ENCODE data around the gene ARMC8. TPM values are rescaled to one million over a fixed set of nuclear protein-coding genes. Genes with fewer than 3 reads are reported as not detected.

Gene ARMC8
- polyA plus RNA-seq, 2 of the 4 experiments (the other 2 are of a cell fraction), result 25.6 to 45.7 TPM

DNA sequence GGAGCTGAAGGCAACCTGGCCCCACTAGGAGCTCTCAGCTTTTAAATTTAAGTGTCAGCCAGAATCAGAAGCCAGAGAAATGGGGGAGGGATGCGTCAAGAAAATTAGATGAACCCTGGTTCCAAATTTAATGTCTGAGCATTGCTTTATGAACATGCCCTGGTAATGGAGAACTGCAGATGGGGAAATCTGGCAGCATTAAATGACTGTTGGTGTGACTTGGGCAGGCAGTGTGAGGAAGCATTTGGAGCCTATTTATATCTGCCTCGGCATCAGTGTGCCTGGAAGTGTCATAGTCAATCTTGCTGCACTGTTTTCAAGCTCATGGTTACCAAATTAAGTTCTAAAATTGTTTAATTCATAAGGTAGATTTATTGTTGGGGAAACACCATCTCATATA is 113.5 kb downstream of the ARMC8 start:
- POLR2A ChIA-PET, result no interaction called here
- WGBS (ENCODE audit: missing lambda C conversion rate), result 89% methylated on average over 2 of the region's 2 CpGs
- FAIRE-seq, result no peak
- TF ChIP-seq MAFK (IDR thresholded peaks at IDR 0.05; ENCODE audit: partially characterized antibody), result no peak
- TF ChIP-seq ZNF302 (CRISPR knock-in tag; IDR thresholded peaks at IDR 0.05), result no peak
- no peak for TF ChIP-seq TP53 (CRISPR knock-in tag; IDR thresholded peaks at IDR 0.05)
- no peak for TF ChIP-seq BHLHE40 (IDR thresholded peaks at IDR 0.05; ENCODE audit: low read depth, low read length)
- no peak for TF ChIP-seq NPAS2 (CRISPR knock-in tag; IDR thresholded peaks at IDR 0.05; ENCODE audit: borderline replicate concordance)
- TF ChIP-seq, protein P1, sequence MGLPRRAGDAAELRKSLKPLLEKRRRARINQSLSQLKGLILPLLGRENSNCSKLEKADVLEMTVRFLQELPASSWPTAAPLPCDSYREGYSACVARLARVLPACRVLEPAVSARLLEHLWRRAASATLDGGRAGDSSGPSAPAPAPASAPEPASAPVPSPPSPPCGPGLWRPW (IDR thresholded peaks at IDR 0.05), result no peak
- Histone ChIP-seq H3K27ac (no peak overlapping the region), H3K4me1 (no peaks in the 10 kb centered on the region), H3K9me3 (no peaks in the 10 kb centered on the region), H3K4me2 (no peak overlapping the region), H3K4me3 (no peak overlapping the region)
- CTCF ChIA-PET, result no interaction called here
- DNase-seq (ENCODE audit: low read depth in 1 of 2, low spot score in 1 of 2), result no peak
- no peak for ATAC-seq

DNA sequence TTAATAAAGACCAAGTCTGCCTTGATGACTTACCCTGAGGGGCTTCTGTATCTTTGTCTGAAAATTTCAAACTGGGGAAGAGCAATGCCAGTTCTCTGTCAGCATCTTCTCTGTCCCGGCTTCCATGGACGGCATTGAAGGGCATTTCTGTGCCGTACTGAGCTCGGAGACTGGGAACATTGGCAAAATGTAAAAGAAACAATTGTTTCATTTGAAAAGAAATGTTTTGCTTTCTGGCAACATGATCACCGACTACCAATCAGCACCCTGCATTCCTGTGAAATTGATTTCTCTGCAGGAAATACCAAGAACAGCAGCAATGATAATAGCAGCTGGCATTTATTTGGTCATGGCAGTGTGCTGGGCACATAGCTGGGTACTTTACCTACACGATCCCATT is 116.4 kb downstream of the ARMC8 start:
- Histone ChIP-seq H3K27ac (no peak overlapping the region), H3K4me3 (no peak overlapping the region), H3K4me2 (no peak overlapping the region), H3K9me3 (no peaks in the 10 kb centered on the region; the same call in 2 of the 3 replicates), H3K4me1 (no peaks in the 10 kb centered on the region)
- POLR2A ChIA-PET, result no interaction called here
- 90% methylated on average over 6 of the region's 6 CpGs for WGBS (ENCODE audit: missing lambda C conversion rate)
- no peak for ATAC-seq
- no peak for DNase-seq (ENCODE audit: low read depth in 1 of 2, low spot score in 1 of 2)
- TF ChIP-seq HOXB5 (CRISPR knock-in tag; IDR thresholded peaks at IDR 0.05) (no peak), CHD2 (IDR thresholded peaks at IDR 0.05; ENCODE audit: low read length, partially characterized antibody) (no peak), POLR2AphosphoS2 (conservative IDR thresholded peaks at IDR 0.05; ENCODE audit: low read length) (no peak), RARB (CRISPR knock-in tag; IDR thresholded peaks at IDR 0.05) (no peak), SREBF2 (IDR thresholded peaks at IDR 0.05) (no peak), MAFK (IDR thresholded peaks at IDR 0.05; ENCODE audit: partially characterized antibody) (no peak), EHMT2 (IDR thresholded peaks at IDR 0.05; ENCODE audit: low read depth) (no peak), HOXB13 (CRISPR knock-in tag; IDR thresholded peaks at IDR 0.05; ENCODE audit: low read depth) (no peak), KDM5A (IDR thresholded peaks at IDR 0.05) (no peak), HDAC2 (IDR thresholded peaks at IDR 0.05) (no peak), FOSB (CRISPR knock-in tag; IDR thresholded peaks at IDR 0.05) (no peak), RAD21 (conservative IDR thresholded peaks at IDR 0.05 in 1 of 2, IDR thresholded peaks at IDR 0.05 in 1 of 2) (no peak), HOXA7 (CRISPR knock-in tag; IDR thresholded peaks at IDR 0.05) (no peak), CHD4 (IDR thresholded peaks at IDR 0.05; ENCODE audit: borderline replicate concordance) (no peak)
- TF ChIP-seq, protein P2, sequence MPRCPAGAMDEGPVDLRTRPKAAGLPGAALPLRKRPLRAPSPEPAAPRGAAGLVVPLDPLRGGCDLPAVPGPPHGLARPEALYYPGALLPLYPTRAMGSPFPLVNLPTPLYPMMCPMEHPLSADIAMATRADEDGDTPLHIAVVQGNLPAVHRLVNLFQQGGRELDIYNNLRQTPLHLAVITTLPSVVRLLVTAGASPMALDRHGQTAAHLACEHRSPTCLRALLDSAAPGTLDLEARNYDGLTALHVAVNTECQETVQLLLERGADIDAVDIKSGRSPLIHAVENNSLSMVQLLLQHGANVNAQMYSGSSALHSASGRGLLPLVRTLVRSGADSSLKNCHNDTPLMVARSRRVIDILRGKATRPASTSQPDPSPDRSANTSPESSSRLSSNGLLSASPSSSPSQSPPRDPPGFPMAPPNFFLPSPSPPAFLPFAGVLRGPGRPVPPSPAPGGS (IDR thresholded peaks at IDR 0.05), result no peak
- TF ChIP-seq, protein P3, sequence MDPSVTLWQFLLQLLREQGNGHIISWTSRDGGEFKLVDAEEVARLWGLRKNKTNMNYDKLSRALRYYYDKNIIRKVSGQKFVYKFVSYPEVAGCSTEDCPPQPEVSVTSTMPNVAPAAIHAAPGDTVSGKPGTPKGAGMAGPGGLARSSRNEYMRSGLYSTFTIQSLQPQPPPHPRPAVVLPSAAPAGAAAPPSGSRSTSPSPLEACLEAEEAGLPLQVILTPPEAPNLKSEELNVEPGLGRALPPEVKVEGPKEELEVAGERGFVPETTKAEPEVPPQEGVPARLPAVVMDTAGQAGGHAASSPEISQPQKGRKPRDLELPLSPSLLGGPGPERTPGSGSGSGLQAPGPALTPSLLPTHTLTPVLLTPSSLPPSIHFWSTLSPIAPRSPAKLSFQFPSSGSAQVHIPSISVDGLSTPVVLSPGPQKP (IDR thresholded peaks at IDR 0.05; ENCODE audit: low read depth, low read length), result no peak
- FAIRE-seq, result no peak
- CTCF ChIA-PET, result no interaction called here

DNA sequence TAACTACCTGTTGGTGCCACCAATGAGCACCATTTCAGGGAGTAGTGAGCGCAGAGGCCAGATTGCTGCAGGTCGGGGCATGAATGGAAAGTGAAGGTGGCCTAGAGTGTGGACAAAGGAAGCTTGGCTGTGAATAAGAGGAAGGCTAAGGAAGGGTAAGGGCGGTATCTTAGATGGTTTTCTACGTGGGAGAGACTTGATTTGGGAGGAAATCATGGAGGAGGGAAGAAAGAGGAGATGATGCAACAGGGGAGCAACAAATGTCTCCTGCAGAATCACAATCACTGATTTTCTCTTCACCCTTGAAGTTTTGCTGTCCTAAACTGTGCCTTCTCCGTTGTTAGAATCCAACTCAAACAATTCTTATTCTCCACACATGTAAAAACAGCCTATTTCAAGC is 120.8 kb downstream of the ARMC8 start:
- ChIA-PET CTCF (interaction anchor here (1.3 kb wide), 1 partner anchor 608 kb away, joined by 5 read pairs; no protein-coding TSS in a partner anchor), POLR2A (no interaction called here)
- Histone ChIP-seq H3K4me3 (no peak overlapping the region), H3K9me3 (peaks cover 20% of the 10 kb centered on the region), H3K4me2 (no peak overlapping the region), H3K4me1 (no peaks in the 10 kb centered on the region), H3K27ac (no peak overlapping the region)
- no peak for ATAC-seq
- TF ChIP-seq NFE2L2 (conservative IDR thresholded peaks at IDR 0.05; ENCODE audit: low read length) (no peak), GATA3 (IDR thresholded peaks at IDR 0.05; ENCODE audit: borderline replicate concordance) (no peak), CHD2 (IDR thresholded peaks at IDR 0.05; ENCODE audit: low read length, partially characterized antibody) (no peak), HOXB5 (CRISPR knock-in tag; IDR thresholded peaks at IDR 0.05) (no peak), FOSB (CRISPR knock-in tag; IDR thresholded peaks at IDR 0.05) (no peak), FOSL2 (IDR thresholded peaks at IDR 0.05) (no peak), FOSL2 (CRISPR knock-in tag; IDR thresholded peaks at IDR 0.05) (no peak)
- TF ChIP-seq, protein P4, sequence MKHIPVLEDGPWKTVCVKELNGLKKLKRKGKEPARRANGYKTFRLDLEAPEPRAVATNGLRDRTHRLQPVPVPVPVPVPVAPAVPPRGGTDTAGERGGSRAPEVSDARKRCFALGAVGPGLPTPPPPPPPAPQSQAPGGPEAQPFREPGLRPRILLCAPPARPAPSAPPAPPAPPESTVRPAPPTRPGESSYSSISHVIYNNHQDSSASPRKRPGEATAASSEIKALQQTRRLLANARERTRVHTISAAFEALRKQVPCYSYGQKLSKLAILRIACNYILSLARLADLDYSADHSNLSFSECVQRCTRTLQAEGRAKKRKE (CRISPR knock-in tag; IDR thresholded peaks at IDR 0.05; ENCODE audit: low read depth), result no peak
- TF ChIP-seq, protein P1 (IDR thresholded peaks at IDR 0.05), result no peak
- 33% methylated on average over 5 of the region's 5 CpGs for WGBS (ENCODE audit: missing lambda C conversion rate)
- no peak for DNase-seq (ENCODE audit: low read depth in 1 of 2, low spot score in 1 of 2)
- no peak for FAIRE-seq
